Germinal center (tissue), 1 donor: ENCODE measurements around the gene CCL14.
A peak's percentile ranks its signal among the peaks of the same experiment; 100 is the strongest.

Experiments used
- DNase-seq: peaks from one replicate; pipeline ENCODE4 v3.0.0; 2012; ENCODE audit warnings: mixed read lengths, low spot score

Gene CCL14

DNA sequence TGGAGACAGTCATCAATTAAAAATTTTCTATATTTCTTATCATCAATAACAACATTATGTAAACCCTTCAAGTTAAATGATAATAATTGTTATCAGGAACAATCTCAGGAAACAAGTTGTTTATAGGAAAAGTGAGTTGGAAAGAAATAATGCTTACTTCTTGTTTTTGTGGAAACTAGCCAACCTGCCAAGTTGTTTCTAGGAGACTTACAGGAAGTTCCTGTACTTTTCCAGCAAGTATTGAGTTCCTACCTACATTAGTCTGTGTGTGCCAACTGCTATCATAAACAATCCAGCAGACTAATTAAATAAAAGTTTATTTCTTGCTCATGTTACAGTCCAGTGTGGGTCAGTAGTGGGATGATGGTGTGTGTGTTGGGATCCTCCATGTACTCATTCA, 1.6 kb upstream of the CCL14 start:
- DNase-seq: no peak

DNA sequence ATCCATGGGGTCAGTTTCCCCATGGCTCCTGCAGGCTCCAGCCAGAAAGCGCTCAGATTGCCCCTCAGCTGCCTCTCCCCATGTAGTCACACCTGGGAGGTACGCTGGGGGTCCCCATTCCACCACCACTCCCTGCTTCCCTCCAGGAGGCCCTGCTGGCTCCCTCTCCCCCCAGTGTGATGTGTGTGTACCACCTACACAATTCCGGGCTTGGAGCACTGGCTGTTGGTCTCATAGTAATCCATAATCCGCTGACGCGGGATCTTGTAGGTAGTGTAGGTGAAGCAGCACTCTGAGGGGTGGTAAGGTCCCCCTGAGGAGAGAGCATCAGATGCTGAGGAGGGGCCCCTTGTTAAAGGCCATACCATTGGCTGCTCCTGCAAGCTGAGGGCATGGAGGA, 2.4 kb downstream of the CCL14 start:
- DNase-seq: no peak

DNA sequence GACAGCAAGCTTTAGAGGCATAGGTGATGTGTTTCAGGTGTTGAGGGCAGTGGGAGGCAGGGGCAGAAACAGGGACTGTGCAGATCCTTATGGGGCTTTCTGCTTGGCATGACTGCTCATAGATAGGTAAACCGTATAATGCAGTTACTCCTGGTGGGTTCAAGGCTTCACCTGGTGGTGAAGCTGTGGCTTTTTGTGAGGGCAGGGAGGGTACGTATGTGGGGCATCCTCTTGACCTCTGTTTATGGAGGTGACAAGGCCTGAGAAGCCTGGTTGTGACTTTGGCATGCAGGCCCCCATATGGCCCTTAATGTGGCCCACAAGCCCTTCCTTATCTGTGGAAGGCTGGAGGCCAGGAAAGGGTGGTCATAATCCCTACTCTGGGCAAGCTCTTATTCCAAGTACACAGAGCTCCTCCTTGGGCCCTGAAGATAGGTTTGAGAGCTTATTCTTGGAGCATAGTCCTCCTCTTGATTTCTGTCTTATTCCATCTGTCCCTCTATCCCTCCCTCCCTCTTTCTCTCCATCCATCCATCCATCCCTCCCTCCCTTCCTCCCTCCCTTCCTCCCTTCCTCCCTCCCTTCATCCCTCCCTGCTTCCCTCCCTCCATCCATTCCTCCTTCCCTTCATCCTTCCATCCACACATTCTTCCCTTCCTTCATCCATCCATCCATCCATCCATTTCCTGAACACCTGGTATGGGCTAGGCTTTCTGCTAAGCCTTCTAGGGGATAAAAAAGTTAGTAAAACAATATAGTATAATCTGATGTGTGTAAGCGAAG, 3.9 kb downstream of the CCL14 start:
- no peak for DNase-seq

DNA sequence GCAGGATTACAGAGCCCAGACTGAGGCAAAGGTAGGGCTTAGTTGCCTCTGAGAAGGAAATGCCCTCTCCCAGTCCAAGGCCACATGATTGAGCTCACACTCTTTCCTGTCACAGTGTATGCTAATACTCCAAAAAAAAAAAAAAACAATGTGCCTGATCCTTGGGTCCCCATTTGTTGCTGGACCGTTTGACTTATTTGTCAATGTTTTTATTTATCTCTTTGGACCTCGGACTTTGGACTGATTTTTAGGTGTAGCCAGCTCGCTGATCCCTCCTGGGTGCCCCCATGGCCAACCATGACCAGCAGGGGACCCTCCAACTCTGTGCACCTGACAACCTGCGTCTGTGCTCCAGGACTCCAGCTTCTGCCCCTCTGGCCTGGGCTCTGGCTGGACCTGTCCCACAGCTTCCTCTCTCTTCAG, 4.6 kb downstream of the CCL14 start:
- DNase-seq: no peak

DNA sequence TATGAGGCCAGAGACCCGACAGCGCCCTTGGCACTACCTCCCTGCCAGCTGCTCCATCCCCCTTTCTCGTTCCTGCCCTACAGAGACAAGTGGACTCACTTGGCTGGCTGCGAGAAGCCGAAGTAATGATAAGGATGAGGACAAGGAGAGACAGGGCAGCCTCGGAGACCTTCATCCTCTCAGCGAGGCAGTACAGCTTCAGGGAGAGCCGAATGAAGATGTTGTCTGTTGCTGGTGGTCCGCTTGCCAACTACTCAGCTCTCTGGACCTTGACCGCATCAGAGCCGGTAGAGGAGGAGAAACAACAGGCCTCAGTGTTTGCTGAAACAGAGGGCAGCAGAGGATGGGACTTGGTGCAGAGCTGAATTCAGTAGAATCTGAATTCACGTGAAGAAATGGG, 5.3 kb downstream of the CCL14 start, which contains the start of gene CCL16:
Gene CCL16 (minus strand): TSS at position 252 of the 400 bp plus-strand sequence. CDS start 77 bp downstream, at position 175.
- no peak for DNase-seq

DNA sequence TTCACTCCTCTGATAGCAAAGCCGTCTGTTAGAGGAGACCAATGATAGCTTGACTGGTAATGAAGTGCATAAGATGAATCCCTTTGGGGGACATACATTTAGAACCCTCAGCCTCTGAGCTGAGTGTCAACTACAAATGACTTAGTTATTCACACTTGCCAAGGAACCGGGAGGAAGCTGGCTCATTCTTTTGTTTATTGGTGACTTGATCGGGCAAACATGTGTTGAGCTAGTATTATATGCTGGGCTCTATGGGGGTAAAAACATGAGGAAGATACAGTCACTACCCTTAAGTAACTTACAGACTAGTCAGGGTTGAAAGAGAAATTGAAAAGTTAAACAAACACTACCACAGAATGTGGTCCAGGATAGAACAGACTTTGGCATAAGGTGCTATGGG, 8.2 kb downstream of the CCL14 start:
- DNase-seq: no peak

DNA sequence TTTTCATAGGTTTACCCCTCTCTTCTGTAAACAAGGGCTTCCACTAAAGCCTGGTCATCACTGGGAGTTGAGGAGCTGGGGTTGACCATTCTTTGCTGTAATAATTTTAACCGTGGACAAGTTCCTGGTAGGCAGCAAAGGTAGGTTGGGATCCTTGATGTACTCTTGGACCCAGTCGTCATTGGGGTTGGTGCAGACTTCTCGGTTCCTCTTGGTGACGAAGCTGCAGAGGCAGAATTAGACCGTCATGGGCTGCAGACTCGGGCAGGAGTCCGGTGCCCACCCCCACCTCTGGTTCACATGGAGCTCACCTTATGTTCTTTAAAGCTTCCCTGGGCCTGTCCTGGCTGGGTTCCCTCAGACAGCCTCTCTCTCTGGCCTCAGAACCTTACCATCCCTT, 9.0 kb downstream of the CCL14 start:
- DNase-seq: no peak

DNA sequence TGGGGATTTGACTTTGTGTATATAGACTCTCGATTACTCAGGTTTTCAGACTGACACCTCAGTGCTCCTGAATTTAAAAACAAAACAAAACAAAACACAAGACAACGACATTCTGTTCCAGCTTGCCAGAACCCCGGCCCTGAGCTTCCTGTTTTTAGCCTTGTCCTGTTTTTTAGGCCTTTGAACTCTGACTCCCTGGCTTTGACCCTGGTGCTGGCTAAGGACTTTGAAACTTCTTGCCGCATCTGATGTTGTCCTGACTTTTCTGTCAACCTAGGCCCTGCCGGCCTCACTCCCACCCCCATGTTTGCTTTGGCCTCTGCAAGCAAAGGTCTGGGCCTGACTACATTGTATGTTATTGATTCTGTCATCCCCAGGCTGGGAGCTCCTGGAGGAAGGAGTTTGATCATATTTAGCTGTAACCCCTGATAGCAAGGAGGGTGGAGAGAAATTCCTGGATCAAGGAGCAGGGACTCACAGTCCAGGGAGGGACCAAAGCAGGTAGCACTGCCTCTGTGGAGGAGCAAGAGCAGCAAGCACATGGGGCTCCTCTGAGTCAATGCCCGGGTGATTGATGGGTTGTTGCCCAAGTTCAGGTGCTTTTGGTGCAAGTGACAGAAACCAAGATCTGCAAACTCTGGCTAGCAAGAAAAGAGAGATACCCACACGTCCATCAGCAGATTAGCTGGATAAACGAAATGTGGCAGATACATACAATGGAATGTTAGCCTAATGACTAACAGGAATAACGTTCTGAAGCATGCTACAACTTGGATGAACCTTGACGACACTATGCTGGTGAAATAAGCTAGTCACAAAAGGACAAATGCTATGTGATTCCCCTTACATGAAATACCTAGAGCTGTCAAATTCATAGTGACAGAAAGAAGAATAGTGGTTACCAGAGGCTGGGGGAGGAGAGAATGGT, 12.9 kb downstream of the CCL14 start:
- DNase-seq: no peak

DNA sequence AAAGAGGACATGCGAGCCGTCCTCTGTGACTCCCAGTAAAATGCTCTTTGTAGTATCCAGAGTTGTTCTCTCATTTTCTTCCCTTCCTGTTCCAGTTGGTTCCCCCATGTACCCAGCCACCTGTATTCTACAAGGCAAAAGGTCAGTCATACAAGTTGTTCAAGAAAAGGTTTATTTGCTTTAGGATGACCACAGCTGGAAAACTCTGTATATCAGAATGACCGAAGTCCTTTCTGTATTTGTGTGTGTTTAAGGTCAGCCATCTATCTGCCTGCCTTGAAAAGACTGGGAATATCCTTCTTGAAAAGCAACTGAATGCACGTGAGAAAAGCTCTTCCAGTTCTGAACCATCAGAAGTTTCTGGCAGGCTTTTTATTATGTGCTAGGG, 13.6 kb downstream of the CCL14 start:
- DNase-seq: no peak

DNA sequence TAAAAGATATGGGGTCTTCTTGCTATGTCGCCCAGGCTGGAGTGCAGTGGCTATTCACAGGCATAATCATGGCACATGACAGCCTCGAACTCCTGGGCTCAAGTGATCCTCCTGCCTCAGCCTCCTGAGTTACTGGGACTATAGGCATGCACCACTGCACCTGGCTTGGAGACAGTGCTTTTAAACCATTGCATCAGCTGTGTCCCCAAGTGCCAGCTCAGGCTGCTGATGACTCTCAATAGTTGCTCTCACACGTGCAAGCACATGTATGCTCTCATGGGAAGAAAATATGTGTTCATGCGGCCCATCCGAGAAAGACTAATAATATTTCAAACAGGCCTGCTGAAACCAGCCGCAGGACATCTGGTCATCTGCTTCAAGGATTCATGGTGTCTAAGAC, 14.0 kb downstream of the CCL14 start:
- no peak for DNase-seq

DNA sequence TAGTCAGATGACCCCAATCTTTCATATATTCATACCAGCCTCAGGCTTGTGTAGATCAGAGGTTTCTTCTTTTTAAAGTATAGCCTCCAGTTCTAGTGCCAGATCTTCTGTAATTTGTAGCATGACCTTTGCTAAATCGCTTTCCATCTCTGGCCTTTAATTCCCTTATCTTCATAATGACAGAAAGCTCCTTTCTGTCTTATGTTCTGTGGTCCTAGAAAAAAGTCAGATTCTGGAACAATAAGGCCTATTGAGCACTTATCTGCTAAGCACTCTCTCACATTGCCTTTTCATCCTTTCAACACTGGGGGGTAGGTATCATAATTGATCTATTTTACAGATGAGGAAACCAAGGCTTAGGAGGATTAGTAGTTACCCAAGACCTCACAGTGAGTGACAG, 14.5 kb downstream of the CCL14 start:
- no peak for DNase-seq

DNA sequence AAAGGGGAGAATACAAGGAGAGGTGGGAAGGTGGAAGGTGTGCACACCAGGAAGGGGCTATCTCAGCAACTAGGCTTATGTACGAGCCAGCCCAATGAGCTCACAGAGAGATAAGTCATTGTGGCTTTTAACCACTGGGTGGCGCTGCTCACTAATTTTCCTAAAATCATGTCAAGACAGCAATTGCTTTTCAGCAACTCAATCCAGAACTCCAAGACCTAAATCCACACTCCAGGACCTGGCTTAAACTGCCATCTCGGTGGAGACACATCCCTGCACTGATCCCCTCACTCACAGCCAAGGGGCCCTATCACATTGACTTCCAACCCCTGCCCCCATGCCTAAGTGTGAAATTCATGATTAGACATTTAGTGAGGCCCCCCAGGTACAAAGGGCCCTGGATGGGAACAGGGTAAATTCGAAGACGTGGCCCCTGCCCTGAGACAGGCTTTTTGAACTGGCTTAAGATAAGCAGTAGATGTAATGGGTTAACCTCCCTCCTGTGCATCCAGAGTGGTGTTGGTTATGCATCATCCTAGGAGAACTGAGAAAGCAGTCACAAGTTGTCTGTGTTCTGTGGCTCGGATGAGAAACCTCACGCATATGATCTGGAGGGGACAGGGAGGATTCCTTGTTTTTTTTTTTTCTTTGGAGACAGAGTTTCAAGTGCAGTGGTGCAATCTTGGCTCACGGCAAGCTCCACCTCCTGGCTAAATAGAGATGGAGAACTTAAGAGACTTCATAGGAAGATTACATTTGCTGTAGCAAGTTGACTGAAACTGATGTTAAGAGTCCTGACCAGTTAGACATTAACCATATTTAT, 16.8 kb downstream of the CCL14 start:
- DNase-seq: peak; percentile 61

DNA sequence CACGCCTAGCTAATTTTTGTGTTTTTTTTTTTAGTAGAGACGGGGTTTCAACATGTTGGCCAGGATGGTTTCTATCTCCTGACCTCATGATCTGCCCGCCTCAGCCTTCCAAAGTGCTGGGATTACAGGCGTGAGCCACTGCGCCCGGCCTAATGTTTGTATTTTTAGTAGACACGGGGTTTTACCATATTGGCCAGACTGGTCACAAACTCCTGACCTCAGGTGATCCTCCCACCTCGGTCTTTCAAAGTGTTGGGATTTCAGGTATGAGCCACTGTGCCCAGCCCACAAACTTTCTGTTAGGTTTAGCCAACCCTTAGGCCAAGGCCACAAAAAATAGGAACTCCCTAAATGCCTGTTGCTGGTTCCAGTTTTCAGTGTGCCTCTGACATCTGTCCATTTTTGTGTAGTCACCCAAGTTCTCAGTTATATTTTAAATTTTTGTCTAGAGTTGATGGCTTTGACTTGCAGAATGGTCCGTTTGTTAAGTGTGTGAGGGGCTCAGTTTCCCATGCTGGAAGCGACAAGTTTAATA, 17.9 kb downstream of the CCL14 start:
- no peak for DNase-seq

DNA sequence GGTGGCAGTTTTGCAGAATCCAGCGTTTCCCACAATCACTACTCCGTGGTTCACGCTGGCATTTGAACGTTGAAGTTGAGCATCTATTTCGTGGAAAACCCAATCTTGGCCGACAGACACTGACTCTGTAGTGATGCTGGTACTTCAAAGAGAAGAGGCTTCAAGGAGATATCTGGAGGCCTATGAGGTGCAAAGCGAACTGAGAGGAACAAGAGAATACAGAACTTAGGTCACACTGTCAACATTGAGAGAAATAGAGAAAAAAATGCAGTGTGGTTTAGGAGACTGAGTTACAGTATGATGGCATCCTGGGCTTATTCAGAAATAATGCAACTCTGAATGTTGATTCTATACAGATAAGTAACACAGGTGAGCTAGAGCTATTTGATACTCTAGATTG, 21.3 kb downstream of the CCL14 start:
- no peak for DNase-seq

DNA sequence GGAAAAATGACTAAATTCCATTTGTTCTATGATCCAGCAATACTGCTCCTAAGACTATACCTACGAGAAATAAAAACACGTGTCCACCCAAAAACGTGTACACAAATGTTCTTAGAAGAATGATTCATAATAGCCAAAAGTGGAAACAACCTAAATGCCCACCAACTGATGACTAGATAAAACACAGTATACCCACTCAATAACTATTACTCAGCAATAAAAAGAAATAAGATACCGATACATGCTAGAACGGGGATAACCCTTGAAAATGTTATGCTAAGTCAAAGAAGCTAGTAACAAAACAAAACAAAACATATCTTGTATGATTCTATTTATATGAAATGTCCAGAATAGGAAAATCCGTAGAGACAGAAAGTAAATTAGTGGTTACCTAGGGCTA, 22.9 kb downstream of the CCL14 start:
- no peak for DNase-seq

DNA sequence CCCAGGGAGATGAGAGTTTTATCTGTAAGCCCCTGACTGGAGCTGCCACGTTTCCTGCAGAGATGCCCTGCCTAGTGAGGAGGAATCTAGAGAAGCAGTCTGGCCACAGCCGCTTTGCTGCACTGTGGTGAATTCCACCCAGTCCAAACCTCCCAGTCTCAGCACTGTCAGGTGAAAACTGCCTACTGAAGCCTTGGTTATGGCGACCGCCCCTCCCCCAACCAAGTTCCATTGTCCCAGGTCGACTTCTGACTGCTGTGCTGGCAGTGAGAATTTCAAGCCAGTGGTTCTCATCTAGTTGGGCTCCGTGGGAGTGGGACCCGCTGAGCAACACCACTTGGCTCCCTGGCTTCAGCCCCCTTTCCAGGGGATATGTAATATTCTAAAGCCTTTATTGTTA, 32.8 kb downstream of the CCL14 start:
- DNase-seq: no peak

DNA sequence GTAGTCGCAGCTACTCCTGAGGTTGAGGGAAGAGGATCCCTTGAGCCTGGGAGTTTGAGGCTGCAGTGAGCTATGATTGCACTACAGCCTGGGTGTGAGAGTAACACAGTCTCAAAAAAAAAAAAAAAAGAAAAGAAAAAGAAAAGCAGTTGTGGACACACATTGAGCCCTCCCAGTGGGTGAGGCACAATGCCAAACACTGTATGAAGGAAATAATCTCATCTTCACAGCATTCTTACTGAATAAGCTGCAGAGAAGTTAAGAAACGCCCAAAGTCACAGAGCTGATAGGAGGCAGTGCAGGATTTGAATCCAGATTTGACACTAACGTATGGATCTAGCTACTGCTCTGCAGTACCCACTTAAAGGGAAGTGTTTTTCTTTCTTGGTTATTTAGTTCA, 37.1 kb downstream of the CCL14 start:
- no peak for DNase-seq

DNA sequence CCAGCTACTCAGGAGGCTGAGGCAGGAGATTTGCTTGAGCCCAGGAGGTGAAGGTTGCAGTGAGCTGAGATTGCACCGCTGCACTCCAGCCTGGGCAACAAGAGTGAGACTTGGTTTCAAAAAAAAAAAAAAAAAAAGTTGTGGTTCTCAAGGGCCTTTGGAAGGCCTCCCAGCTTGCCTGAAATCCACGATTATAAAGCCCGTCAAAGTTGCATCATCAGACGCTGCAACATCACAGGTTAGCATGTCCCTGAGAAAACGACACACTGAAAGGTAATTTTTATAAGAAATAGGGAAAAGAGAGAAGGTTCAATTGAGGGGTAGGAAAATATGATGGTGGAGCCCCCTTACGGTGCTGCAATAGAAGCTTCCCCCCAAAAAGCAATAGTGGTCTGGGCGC, 38.4 kb downstream of the CCL14 start:
- DNase-seq: no peak

DNA sequence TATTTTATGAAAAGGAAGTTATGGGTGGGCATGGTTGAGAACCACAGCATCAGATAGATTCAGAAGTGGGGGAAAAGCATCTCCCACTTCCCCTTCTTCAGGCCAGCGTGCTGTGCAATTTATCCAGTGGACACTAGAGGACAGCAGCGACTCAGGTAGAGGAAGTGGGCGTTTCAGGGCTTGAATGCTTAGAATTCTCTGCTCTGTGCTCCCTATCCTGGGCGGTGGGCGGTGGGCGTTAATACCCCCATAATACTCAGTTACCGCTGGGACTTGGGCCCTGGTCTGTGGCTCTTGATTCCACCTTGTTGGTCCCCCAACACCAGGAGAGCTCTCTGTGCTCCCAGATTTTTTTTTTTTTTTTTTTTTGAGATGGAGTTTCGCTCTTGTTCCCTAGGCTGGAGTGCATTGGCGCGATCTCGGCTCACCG, 39.4 kb downstream of the CCL14 start:
- peak; percentile 21 for DNase-seq

DNA sequence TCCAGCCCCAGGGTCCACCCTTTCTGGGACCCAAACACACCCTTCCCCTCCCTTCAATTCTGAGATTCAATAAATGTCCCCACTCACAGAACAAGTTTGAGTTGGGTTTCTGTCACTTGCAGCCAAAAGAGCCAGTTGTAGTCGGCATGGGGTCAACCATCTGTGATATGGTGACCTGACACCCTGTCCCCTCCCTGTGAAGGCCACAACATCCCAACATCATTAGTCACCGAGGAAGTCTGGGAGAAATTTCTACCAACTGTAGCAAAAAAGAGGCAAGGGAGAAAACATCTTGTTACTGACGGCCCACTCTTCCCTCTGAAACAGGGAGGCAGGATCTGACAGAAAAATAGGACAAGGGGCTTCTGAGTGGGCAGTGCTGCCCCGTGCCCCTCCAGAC, 42.4 kb downstream of the CCL14 start:
- no peak for DNase-seq

DNA sequence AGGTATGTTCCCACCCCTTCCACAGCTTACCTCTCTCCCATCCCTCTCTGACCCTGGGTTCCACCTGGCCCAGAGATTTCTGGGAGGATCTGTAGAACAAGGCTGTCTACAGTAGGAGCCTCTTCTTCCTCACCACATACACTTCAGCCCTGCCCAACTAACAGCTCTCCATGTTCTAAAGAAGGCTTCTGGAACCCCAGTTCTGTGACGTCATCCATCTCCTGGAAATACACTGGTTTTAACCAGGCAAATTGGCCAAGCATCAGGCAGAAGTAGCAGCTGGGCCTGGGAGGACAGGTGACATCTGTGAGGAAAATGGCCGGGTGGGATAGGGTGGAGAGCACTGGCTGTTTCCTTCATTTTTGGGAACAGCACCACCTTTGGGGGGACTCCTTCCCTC, 43.0 kb downstream of the CCL14 start, which contains the start of gene LYZL6:
Gene LYZL6 (minus strand): TSS at position 177 of the 400 bp plus-strand sequence. CDS start 4,357 bp downstream, outside the sequence.
- DNase-seq: no peak
